HG03575 (cell line): Measurements from ENCODE around the gene EIF4E.
"Not testable (repeated sequence)": the region's sequence is repeated elsewhere in the genome, so short reads cannot be mapped to it uniquely, and the experiment has no call there.

Source experiments
- ATAC-seq: cut with Tn5 transposase; IDR thresholded peaks from one replicate; pipeline ENCODE4 v1.9.1; 2021; ENCODE audit not compliant: unreplicated experiment, insufficient number of reproducible peaks, low FRiP score; ENCODE audit errors: extremely low read depth

Gene EIF4E

DNA sequence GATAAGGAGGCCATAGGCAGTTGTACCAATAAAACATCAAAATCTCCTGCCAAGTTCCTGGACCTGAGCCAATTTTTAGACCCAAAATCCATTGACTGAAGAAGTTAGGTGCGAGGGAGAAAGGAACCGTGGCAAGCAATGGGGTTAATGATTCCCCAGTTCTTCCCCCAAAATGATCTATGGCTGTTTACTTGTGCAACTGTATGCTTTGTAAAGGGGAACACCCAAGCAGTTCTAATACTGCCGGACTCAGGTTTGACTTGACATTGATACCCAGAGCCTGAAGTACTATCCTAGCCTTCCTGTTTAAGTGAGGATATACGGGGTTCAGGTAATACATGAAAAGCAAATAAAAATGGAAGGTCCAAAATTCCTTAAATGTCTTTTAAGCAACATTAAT, 6.7 kb upstream of the EIF4E start:
- ATAC-seq = no peak

DNA sequence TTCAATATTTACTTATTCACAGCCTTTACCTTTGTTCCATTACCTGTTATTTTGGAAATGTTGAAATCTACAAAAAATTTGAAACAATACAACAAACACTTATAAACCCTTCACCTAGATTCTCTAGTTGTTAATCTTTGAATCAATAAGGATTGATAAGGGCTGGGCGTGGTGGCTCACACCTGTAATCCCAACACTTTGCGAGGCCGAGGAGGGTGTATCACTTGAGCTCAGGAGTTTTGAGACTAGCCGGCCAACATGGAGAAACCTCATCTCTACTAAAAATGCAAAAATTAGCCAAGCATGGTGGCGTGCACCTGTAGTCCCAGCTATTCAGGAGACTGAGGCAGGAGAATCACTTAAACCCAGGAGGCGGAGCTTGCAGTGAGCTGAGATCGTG, 5.9 kb upstream of the EIF4E start:
- not testable (repeated sequence) for ATAC-seq

DNA sequence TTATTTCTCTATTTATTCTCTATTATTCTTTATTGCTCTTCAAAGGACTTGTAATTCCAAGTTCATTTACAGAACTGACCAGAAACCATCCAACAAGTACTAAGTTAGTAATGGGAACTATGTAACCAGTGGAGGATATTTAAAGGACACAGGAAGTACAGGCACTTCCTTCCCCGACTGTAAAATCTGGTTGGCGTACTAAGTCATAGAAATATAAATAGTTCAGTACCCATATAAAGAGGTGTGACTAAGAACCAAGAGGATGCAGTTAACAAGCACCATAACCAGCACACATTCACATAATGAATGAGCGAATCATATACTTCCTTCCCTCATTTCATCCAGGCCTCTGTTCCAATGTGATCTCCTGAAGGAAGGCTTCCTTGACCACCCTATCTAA, 3.6 kb upstream of the EIF4E start:
- ATAC-seq = no peak

DNA sequence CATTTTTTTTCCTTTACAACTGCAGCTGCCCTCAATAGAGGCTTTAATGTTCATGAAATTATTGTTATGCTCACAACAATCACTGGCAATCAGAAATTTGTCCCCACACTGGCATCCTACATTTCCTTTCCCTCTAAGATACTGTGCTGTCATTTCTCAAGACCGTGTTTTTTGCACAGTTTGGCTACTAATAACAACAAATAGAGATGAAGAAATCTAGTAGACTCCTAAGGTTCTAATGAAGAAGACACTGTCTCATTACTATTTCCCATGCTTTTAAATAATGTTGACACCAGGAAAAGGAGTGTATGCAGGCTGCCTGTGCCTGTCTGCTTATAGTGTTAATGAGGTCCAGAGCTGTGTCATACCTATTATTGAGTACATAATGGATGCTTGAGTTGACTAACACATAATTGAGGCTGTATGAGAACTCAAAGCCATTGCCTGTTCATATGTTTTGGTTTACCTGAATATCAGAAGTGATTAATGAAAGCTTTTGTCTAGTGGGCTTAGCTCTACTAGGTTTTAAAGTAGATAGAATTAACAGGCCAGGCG, 1.5 kb upstream of the EIF4E start:
- no peak for ATAC-seq

DNA sequence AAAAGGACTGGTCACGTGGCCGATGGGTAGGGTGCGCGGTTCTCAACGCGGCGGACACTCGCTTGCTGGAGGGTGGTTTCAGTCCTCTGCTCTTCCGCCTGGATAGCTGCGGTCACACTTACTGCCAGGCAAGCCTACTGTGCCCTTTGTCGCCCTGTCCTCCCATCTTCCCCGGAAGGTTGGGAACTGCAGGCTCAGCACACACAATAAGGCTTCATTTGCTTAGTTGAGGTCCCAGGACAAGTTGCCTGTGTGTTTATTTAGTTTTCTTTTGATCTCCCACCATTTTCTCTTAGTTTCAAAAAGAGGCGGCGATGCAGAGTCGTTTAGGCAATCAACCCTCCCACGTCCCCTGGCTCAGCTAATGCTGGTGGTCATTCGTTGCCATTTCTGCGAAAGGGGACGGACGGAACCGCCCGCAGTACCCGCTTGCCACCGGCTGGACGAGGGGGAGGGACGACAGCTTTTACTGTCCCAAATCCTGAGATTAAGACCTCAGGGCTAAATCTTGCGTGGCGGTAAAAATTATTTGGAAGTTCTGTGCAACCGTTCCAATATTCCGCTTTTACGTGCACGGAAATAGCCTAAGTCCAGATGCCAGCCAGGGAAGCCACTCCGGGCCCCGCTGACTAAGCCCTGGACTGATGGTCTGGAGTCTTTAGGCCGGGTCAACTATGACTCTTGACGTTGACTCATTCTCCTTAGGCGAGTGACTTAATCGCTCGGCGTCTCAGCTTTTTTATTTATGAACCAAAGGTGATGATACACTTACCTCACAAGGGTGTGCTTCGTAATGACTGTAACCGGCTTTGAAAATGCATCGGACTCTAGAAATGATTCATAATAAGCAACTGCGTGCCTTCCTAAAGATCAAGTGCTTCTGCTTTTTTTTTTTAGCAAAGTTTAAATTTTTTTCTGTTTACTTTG, 671 bp upstream of the EIF4E start:
- ATAC-seq = peak; percentile 31

DNA sequence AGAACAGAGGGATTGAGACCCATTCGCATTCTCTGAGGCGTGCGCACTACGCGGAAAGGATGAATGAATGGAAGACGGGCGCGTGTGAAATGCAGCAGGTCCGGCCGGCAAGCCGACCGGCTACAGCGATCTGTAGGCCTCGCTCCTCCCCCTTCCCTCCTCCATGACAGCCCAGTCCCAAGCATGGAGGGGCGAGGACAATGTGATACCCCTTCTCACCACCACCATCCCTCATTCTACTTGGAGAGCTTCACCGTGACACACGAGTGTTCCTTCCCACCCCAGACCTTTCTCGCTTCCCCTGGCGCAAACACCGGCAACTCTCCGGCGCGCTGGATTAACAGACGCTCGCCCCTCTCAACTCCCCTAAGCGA, 815 bp downstream of the EIF4E start:
- ATAC-seq = no peak

DNA sequence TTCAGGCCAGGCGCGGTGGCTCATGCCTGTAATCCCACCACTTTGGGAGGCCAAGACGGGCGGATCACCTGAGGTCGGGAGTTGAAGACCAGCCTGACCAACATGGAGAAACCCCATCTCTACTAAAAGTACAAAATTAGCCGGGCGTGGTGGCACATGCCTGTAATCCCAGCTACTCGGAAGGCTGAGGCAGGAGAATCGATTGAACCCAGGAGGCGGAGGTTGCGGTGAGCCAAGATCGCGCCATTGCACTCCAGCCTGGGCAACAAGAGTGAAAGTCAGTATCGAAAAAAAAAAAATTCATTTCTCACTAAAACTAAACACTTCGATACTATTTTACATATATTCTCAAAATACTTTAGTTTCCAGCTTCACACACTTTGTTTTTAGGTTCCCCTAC, 2.7 kb downstream of the EIF4E start:
- not testable (repeated sequence) for ATAC-seq

DNA sequence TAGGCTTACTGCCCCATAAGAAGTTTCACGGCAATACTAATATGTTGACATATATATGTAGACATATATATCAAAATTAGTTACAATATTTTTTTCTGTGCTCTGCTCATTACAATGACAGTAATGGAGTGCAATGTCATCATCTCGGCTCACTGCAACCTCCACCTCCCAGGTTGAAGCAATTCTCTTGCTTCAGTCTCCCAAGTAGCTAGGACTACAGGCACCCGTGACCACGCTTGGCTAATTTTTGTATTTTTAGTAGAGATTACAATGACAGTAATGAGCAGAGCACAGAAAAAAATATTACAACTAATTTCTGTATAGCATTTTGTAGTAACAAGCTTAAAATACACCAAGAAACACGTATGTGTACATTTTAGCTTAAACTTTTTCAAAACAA, 7.6 kb downstream of the EIF4E start:
- ATAC-seq = no peak

DNA sequence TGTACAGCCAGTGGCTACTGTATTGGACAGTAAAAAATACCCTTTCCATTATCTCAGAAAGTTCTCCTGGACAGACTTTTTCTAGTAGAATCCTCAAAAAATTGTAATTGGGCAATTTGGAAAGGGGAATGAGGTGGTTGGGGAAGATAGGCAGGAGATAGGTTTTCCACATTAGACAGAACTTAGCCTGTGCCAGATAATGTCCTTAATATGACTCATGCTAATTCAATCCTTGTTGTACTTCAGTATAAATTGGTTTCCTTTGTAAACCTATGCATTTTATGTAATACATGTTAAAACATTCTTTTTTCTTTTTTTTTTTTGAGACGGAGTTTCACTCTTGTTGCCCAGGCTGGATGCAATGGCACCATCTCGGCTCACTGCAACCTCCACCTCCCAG, 8.9 kb downstream of the EIF4E start:
- no peak for ATAC-seq

DNA sequence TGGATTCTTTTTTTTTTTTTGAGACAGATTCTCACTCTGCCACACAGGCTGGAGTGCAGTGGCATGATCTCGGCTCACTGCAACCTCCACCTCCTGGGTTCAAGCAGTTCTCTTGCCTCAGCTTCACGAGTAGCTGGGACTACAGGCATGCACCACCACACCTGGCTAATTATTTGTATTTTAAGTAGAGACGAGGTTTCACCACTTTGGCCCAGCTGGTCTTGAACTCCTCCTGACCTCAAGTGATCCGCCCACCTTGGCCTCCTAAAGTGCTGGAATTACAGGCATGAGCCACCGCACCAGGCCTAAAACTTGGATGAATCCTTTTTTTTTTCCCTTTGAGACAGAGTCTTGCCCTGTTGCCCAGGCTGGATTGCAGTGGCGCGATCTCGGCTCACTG, 18.2 kb downstream of the EIF4E start:
- ATAC-seq = not testable (repeated sequence)

DNA sequence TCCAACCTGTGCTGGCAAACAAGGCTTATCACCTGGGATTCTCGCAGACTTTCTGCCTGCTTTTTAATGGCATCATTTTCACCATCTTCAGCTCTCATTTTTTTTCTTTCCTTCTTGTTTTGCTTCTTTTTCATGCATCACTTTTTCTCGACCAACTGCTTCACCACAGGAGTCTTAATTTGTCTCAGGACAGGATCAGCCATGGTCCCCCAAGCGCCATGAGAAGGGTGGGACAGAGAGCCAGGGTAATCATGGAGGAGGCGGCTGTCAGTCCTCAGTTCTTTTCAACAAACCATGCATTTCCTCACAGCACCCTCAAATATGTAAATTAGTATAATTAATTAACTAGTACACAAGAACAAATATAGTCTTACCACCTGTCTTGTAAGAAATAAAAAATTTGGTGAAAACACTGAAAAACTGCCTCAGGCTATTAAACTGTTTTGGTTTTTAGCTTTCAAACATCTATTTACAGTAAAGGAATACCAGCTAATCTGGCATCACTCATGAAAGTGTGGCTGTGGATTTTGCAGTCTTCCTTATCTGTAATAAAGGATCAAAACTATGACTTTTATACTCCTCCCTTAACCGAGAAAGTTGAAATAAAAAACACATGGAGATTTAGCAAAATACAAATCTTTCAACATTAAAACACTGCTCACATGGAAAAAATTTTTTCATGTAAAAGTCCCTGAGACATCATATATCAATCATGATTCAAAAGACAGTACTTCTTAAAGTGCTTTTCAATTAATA, 19.1 kb downstream of the EIF4E start:
- ATAC-seq = no peak

DNA sequence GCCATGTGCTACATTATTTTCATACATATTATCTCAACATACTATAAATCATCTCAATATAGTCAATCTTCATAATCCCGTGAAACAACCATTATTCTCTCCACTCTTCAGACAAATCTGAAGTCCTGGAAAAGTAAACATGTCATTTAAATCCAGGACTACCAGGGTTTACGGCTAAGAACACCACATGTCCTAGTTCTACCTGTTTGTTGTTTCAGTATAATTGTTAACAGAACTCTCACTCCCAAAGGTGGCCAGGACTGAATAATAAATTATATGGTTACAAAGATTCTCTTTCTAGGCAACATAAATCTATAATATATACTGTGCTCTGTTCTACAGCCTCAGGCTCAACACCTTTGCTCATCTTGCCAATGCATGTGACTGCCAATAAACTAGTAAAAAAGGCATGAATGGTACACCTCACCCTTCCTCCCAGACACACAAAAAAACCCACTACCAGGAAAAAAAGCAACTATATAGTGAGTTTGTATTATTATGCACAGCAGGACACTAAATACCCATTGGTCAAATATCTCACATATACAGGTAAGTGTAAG, 20.1 kb downstream of the EIF4E start:
- ATAC-seq = no peak

DNA sequence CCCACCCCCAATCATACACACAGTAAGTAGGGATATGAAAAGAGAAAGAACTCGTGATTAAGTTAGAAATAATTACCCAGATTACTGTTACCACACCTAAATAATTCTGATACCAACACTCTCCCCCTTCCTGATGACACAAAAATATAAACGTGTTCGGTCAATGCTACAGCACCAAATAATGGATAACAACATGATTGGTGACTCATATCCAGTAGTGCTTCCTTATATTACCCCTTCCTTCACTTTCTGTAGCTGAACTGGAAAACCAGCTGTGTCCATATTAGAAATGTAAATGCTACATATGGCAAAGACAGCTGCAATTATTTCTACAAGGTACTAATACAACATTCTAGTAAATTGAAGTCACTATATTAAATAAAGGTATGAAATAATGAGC, 20.8 kb downstream of the EIF4E start:
- ATAC-seq = no peak

DNA sequence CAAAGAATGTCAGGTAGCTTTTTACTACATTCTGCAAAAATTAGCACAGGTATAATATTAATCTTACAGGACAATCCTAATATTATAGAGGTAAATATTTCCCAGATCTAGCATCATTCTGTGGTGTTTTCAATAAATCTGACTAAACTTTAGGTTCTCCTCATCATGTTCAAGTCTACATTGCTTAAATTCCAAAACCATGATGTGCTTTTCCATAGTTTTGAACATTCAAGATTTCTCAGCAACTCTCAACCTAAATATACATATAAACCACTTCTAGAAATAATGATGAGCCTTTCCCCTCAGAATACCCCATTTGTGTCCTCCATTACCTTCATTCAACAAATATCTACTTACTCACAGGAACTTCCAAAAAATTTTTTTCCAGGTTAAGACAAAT, 23.1 kb downstream of the EIF4E start:
- no peak for ATAC-seq

DNA sequence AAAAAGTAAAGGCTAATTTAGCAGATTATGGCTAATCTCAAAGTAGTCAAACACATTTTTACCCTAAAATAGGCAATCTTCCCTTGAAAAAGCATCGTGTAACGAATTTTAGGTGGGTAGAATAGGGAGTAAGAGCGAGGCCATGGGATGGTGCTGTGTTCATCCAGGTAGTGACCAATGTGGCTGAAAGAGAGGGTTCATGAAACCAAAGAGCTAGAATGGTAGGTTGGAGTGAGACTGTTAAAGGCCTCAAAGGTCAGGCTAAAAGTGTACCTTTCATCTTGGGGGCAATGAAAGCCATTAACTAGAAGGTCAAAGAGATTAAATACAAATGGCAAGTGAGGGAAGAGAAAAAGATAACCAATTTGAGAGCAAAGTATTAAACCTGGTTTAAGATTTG, 23.6 kb downstream of the EIF4E start:
- no peak for ATAC-seq

DNA sequence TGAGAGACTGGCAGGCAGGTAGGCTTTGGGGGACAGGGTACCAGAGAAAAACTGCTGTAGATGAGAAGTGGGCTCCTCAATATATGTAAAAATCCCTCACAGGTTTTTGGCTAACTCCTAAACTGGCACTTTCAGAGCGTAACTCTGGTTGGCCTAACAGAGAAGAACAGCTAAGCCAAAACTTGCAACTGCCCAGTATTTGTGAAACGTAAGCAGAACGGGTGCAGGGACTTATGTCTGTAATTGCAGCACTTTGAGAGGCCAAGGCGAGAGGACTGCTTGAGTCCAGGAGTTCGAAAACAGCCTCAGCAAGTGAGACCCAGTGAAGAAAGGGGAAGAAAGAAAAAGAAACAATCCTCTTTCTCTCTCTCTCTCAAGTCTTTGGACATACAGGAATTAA, 25.0 kb downstream of the EIF4E start:
- ATAC-seq = no peak

DNA sequence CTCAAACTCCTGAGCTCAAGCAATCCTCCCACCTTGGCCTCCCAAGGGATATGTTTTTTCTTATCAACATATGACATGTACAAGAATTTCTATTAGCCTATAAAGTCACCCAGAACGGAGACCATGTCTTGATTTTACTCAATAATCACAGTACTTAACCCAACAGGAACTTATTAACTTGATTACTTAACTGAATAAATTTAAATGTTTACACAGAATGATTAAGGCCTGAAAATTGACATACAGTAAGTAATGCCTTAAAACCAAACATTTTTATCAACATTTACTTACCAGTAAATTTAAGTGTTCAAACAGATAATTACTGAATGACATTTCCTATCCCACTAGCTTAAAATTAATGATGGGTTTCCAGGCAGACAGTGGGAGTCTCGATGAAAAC, 25.4 kb downstream of the EIF4E start:
- no peak for ATAC-seq

DNA sequence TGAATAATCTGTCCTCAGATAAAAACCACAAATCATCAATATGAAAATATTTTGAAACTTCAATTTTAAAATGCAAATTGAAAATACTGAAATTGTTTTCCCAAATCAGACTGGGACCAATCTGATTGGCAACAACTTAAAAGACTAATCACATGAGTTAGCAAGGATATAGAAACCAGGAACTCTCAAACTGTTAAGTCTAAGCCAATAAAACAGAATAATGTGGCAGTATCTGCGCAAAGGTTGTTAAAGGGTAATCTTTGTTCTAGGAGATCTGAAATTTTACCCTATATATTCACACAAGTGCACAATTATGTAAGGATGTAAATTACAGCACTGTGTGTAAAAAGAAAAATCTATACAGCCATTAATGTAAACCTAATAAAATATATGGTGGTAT, 29.7 kb downstream of the EIF4E start:
- ATAC-seq = no peak

DNA sequence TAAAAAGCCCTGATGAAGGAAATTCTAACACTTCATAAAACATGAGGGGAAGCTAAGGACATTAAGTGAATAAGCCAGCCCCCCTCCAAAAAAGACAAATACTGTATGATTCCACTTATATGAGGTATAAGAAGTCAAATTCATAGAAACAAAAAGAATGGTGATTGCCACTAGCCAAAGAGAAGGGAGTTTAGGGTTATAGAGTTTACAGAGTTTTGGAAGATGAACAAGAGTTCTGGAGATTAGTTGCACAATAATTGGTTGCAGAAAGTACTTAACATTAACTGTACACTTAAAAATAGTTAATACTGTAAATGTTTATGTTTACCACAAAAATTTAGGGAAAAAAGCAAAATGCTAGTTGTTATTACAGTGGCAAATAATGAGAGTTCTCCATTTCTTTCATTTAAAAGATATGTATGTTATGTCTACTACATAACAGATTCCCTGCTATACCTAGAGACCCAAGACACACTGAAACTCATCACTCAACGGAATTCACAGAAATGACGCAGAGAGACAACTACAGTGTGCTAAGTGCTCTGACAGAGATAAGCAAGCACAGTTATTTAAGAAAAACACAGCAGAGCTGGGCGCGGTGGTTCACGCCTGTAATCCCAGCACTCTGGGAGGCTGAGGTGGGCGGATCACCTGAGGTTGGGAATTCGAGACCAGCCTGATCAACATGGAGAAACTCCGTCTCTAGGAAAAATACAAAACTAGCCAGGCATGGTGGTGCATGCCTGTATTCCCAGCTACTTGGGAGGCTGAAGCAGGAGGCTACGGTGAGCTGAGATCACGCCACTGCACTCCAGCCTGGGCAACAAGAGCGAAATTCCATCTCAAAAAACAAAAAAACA, 37.2 kb downstream of the EIF4E start:
- ATAC-seq = no peak
